ENCODE measurements around the gene TRIP4. TPM values are rescaled to one million over a fixed set of nuclear protein-coding genes. Genes with fewer than 3 reads are reported as not detected.

TRIP4 gene
- total and polyA plus RNA-seq, 2 of the 8 experiments (the other 6 are each of a cell fraction or from before 2014, with no cell fraction given) = 6.2 to 18.9 TPM

- TF ChIP-seq RAD21 (IDR thresholded peaks at IDR 0.05 in 1 of 2, conservative IDR thresholded peaks at IDR 0.05 in 1 of 2; ENCODE audit: low read depth in 2 of 2, low read length in 2 of 2) (no peak), USF2 (IDR thresholded peaks at IDR 0.05; ENCODE audit: low read length) (no peak), BACH1 (IDR thresholded peaks at IDR 0.05; ENCODE audit: low read length) (no peak)
Observed at GRCh38 chr15:64485796-64486195, 98.2 kb downstream of the TRIP4 start (continued).
